Left lung (tissue), 10 donors: ENCODE measurements around the gene MIB1. TPM values are rescaled to one million over a fixed set of nuclear protein-coding genes. Genes with fewer than 3 reads are reported as not detected.
A peak's percentile ranks its signal among the peaks of the same experiment; 100 is the strongest.

Experiments
- ATAC-seq: fragments of 200-7000 bp; cut with Tn5 transposase; one replicate; pipeline ENCODE4 v1.9.1; 2020; ENCODE audit warnings: moderate library complexity
- DNase-seq, 4 donors: peaks; one replicate each; pipeline ENCODE4 v3.0.0-alpha.2; 2013 to 2020
- H3K27ac ChIP-seq, 2 donors: fragments of 200-600 bp; sonication (generic) in 1 of 2; one replicate each; pipeline versions ENCODE4 v1.5.0 to v1.8.0; 2020 to 2021
- H3K27me3 ChIP-seq, 2 donors: fragments of 200-600 bp; sonication (generic) in 1 of 2; one replicate each; pipeline versions ENCODE4 v1.5.0 to v1.8.0; 2020 to 2021
- H3K36me3 ChIP-seq, 2 donors: fragments of 200-600 bp; sonication (generic) in 1 of 2; one replicate each; pipeline versions ENCODE4 v1.5.0 to v1.8.0; 2020 to 2021
- H3K4me1 ChIP-seq, 2 donors: fragments of 200-600 bp; one replicate each; pipeline ENCODE4 v1.8.0; 2021
- H3K4me3 ChIP-seq, 2 donors: fragments of 200-600 bp; sonication (generic) in 1 of 2; one replicate each; pipeline versions ENCODE4 v1.5.0 to v1.8.0; 2020 to 2021; ENCODE audit warnings: mild to moderate bottlenecking in 1 of 2
- H3K9me3 ChIP-seq, 2 donors: fragments of 200-600 bp; sonication (generic) in 1 of 2; one replicate each; pipeline versions ENCODE4 v1.5.0 to v1.8.0; 2020 to 2021
- CTCF ChIP-seq, 2 donors: fragments of 200-600 bp; sonication (generic) in 1 of 2; IDR thresholded peaks; one replicate each; pipeline versions ENCODE4 v1.5.0 to v1.8.0; 2021; ENCODE audit warnings: antibody characterized with exemption in 2 of 2
- intact Hi-C, 2 donors: fragments of 100-400 bp; cut with DNase I; formaldehyde crosslinking; loops; one replicate each; pipeline versions ENCODE4 v1.11.2 to v1.14.2; 2022
- polyA plus RNA-seq, 6 donors: library from polyadenylated mRNA; unstranded; fragments of 120-200 nt; gene quantifications; one replicate each; pipeline ENCODE4 v1.2.1, GENCODE V29; 2013; ENCODE audit not compliant: insufficient read length in 6 of 6
- total RNA-seq, 2 donors: library from RNA; stranded (reverse); fragmentation: NEBNext Ultra II Directional; extraction: Animal tissue kit (Norgen Biotek cat#: 25700); gene quantifications; one replicate each; pipeline ENCODE4 v1.2.1, GENCODE V29; 2021
- donor health status: DM: no; HTN: yes; CAD: no.
- donor health status: DM: no; HTN: no; CAD: no.

MIB1 gene
- total and polyA plus RNA-seq, 8 donors: 26.3 to 64.3 (median 58.3) TPM

- Histone ChIP-seq H3K9me3 (no peaks in the 10 kb centered on the region), H3K36me3 (no peaks in the 10 kb centered on the region), H3K4me1 (peaks cover 12 to 39% of the 10 kb centered on the region in 2 donors), H3K4me3 (peak overlapping the region; percentile 93 to 95), H3K27ac (no peak overlapping the region), H3K27me3 (no peaks in the 10 kb centered on the region)
- ATAC-seq (no peak), DNase-seq (no peak)
- intact Hi-C loops: loop anchor here in 1 of 2 donors (5.0 kb wide), 1 partner anchor 40 kb away; the partner anchor contains the start of gene ABHD3
- no peak for TF ChIP-seq CTCF (IDR thresholded peaks at IDR 0.05)
Observed at GRCh38 chr18:21742315-21742687, 1.7 kb downstream of the MIB1 start.

GRCh38 chr18:21743166-21743832, 2.7 kb downstream of the MIB1 start:
- intact Hi-C loops: loop anchor here in 1 of 2 donors (5.0 kb wide), 1 partner anchor 41 kb away; the partner anchor contains the start of gene ABHD3

GRCh38 chr18:21745231-21745630, 4.6 kb downstream of the MIB1 start:
- no peak overlapping the region for H3K4me3 ChIP-seq
- DNase-seq: no peak
- H3K27me3 ChIP-seq: no peaks in the 10 kb centered on the region
- no peaks in the 10 kb centered on the region for H3K9me3 ChIP-seq
- no peak overlapping the region for H3K27ac ChIP-seq
- no peak for TF ChIP-seq CTCF (IDR thresholded peaks at IDR 0.05)
- intact Hi-C loops: no loop called here
- ATAC-seq: no peak
- no peaks in the 10 kb centered on the region for H3K36me3 ChIP-seq
- peaks cover 10 to 36% of the 10 kb centered on the region in 2 donors for H3K4me1 ChIP-seq

More at GRCh38 chr18:21743166-21743832, 2.7 kb downstream of the MIB1 start:
- Histone ChIP-seq H3K27ac (no peak overlapping the region), H3K4me3 (no peak overlapping the region), H3K9me3 (no peaks in the 10 kb centered on the region), H3K36me3 (no peaks in the 10 kb centered on the region), H3K4me1 (peaks cover 13 to 47% of the 10 kb centered on the region in 2 donors), H3K27me3 (no peaks in the 10 kb centered on the region)
- TF ChIP-seq CTCF (IDR thresholded peaks at IDR 0.05): no peak
- DNase-seq (no peak), ATAC-seq (no peak)

GRCh38 chr18:21747268-21747667, 6.7 kb downstream of the MIB1 start:
- Histone ChIP-seq H3K27me3 (no peaks in the 10 kb centered on the region), H3K4me3 (no peak overlapping the region), H3K36me3 (no peaks in the 10 kb centered on the region), H3K27ac (no peak overlapping the region), H3K4me1 (peaks cover 10 to 27% of the 10 kb centered on the region in 2 donors), H3K9me3 (no peaks in the 10 kb centered on the region)
- intact Hi-C loops: no loop called here
- no peak for TF ChIP-seq CTCF (IDR thresholded peaks at IDR 0.05)
- ATAC-seq (peak; percentile 63), DNase-seq (no peak)

GRCh38 chr18:21747764-21748693, 7.4 kb downstream of the MIB1 start:
- H3K27me3 ChIP-seq: no peaks in the 10 kb centered on the region
- H3K9me3 ChIP-seq: no peaks in the 10 kb centered on the region
- ATAC-seq: no peak
- DNase-seq: no peak
- TF ChIP-seq CTCF (IDR thresholded peaks at IDR 0.05): no peak
- intact Hi-C loops: no loop called here
- no peak overlapping the region for H3K27ac ChIP-seq
- no peak overlapping the region for H3K4me3 ChIP-seq
- H3K36me3 ChIP-seq: no peaks in the 10 kb centered on the region
- H3K4me1 ChIP-seq: peaks cover 10 to 19% of the 10 kb centered on the region in 2 donors
